ENCODE data around the gene HTR6.

HTR6 gene

GRCh38 chr1:19619697-19620384 is 44.8 kb upstream of the HTR6 start:
- no peak overlapping the region for H3K4me3 Mint-ChIP-seq
- peak overlapping the region; percentile 7 to 83 (median 76) for H3K27ac Mint-ChIP-seq
- no peak for TF ChIP-seq CTCF (IDR thresholded peaks at IDR 0.05; ENCODE audit: unreplicated experiment in 3 of 3)
- no peaks in the 10 kb centered on the region for H3K27me3 Mint-ChIP-seq (ENCODE audit: low read depth)
- H3K36me3 Mint-ChIP-seq (ENCODE audit: low read depth): peaks cover 29% of the 10 kb centered on the region
- H3K9me3 Mint-ChIP-seq: no peaks in the 10 kb centered on the region
- H3K4me1 Mint-ChIP-seq: peaks cover 33% of the 10 kb centered on the region

GRCh38 chr1:19620786-19621185 is 43.9 kb upstream of the HTR6 start:
- no peak for TF ChIP-seq CTCF (IDR thresholded peaks at IDR 0.05; ENCODE audit: unreplicated experiment in 3 of 3)
- Mint-ChIP-seq H3K4me3 (no peak overlapping the region), H3K27ac (peak overlapping the region in 1 of 3 experiments; percentile 76), H3K9me3 (no peaks in the 10 kb centered on the region), H3K36me3 (ENCODE audit: low read depth) (peaks cover 21% of the 10 kb centered on the region), H3K4me1 (peaks cover 33% of the 10 kb centered on the region), H3K27me3 (ENCODE audit: low read depth) (no peaks in the 10 kb centered on the region)

GRCh38 chr1:19621274-19621950 is 43.3 kb upstream of the HTR6 start:
- Mint-ChIP-seq H3K36me3 (ENCODE audit: low read depth) (peaks cover 28% of the 10 kb centered on the region), H3K4me3 (no peak overlapping the region), H3K9me3 (no peaks in the 10 kb centered on the region), H3K27me3 (ENCODE audit: low read depth) (no peaks in the 10 kb centered on the region), H3K4me1 (peaks cover 33% of the 10 kb centered on the region), H3K27ac (peak overlapping the region in 1 of 3 experiments; percentile 76)
- TF ChIP-seq CTCF (IDR thresholded peaks at IDR 0.05; ENCODE audit: unreplicated experiment in 3 of 3): no peak

DNA sequence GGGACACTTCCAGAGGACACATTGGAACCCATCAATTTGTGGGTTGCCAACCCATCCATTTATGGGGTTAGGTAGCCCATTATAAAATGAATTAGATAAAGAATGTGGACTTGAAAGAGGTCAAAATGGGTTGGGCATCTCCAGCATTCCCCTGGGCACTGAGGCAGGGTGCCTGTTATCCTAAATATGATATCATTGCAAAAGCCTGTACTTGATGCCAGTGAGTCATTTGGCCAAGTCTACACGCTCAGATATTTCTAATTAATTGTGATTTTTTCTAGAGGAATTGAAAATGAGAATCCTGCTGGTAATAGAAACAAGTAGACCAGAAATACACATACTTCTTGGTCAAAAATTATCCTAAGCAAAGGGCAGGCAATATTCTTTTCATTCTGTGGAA is 42.5 kb upstream of the HTR6 start:
- TF ChIP-seq CTCF (IDR thresholded peaks at IDR 0.05; ENCODE audit: unreplicated experiment in 3 of 3): no peak
- H3K4me3 Mint-ChIP-seq: no peak overlapping the region
- no peaks in the 10 kb centered on the region for H3K27me3 Mint-ChIP-seq (ENCODE audit: low read depth)
- peaks cover 34% of the 10 kb centered on the region for H3K36me3 Mint-ChIP-seq (ENCODE audit: low read depth)
- no peaks in the 10 kb centered on the region for H3K9me3 Mint-ChIP-seq
- peak overlapping the region in 1 of 3 experiments; percentile 36 for H3K27ac Mint-ChIP-seq
- H3K4me1 Mint-ChIP-seq: peaks cover 29% of the 10 kb centered on the region

- Mint-ChIP-seq H3K9me3 (no peaks in the 10 kb centered on the region), H3K4me1 (peaks cover 22% of the 10 kb centered on the region), H3K36me3 (ENCODE audit: low read depth) (peaks cover 43% of the 10 kb centered on the region), H3K27ac (peak overlapping the region; percentile 13 to 85 (median 30)), H3K27me3 (ENCODE audit: low read depth) (no peaks in the 10 kb centered on the region), H3K4me3 (no peak overlapping the region)
- no peak for TF ChIP-seq CTCF (IDR thresholded peaks at IDR 0.05; ENCODE audit: unreplicated experiment in 3 of 3)
Measured at GRCh38 chr1:19623523-19623922, 41.2 kb upstream of the HTR6 start.

Data from nephron (organoid).